HG02678 (cell line): ENCODE results near the gene VTI1A.

Experiments
- ATAC-seq: cut with Tn5 transposase; IDR thresholded peaks from one replicate; pipeline ENCODE4 v1.9.1; 2021; ENCODE audit warnings: mild to moderate bottlenecking, moderate library complexity; ENCODE audit not compliant: unreplicated experiment

VTI1A gene

GRCh38 chr10:112746329-112746728 lies 299.3 kb downstream of the VTI1A start:
- ATAC-seq: no peak

- ATAC-seq: no peak
These were observed 303.6 kb downstream of the VTI1A start for GRCh38 chr10:112750427-112751167.

DNA sequence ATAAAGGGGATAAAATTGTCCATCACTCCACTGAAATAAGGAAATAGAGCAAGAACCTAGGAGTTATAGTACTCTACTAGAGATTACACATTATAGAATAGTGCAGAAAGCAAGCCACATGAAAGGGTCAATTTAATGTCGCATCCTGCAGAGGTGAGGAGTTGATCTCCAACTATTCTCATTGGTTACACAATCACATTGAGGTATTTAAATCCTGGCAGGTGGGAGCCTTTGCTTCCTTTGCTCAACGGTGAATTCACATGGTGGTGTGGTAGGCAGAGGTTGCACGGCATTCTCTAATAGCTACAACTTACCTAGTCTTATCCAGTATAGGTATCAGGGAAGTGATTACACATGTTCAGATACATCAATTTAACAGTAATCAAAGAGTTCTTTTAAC lies 304.6 kb downstream of the VTI1A start:
- no peak for ATAC-seq

DNA sequence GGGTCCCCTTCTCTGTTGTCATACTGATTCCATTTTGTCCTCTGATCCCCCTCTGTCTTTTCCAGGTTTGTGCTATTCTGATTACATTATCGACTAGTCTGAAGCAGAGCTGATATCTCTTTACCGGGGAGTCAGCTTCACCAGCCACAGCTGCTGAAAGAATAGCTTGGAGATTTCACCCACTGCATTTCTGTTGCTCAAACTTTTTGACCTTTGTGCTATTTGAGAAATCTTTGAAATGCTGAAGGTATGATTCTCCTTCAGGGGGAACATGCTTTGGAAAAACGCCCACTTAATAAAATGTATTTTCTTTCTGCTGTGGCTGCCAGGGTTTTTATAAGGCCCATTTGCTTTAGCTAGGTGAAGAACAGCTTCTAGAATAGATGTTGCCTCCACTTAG lies 305.3 kb downstream of the VTI1A start:
- no peak for ATAC-seq

- ATAC-seq: no peak
These were observed 307.0 kb downstream of the VTI1A start for GRCh38 chr10:112753961-112754411.

- ATAC-seq: no peak
These were observed 308.6 kb downstream of the VTI1A start for GRCh38 chr10:112755446-112756234.

GRCh38 chr10:112756235-112756527 lies 309.2 kb downstream of the VTI1A start:
- ATAC-seq: no peak

GRCh38 chr10:112758961-112759360 lies 311.9 kb downstream of the VTI1A start:
- ATAC-seq: no peak

DNA sequence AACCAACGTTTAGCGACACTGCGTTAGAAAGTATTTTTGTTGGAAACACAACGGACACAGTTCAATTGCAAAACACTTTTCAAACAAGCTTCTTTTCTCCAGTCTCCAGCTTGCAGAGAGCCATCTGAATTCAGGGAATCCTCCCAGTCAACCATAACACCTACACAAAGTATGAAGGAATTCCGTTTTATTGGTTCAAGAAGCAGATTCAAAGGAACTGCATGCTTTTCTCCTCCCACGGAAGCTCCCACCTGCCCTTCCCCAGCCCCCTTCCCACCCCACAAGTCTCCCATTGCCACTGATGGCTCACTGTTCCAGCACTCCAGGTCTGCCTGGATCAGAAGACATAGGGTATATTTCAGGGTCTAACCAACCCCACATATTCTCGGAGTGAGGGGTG lies 312.5 kb downstream of the VTI1A start:
- ATAC-seq: no peak

GRCh38 chr10:112761256-112761655 lies 314.2 kb downstream of the VTI1A start:
- no peak for ATAC-seq

DNA sequence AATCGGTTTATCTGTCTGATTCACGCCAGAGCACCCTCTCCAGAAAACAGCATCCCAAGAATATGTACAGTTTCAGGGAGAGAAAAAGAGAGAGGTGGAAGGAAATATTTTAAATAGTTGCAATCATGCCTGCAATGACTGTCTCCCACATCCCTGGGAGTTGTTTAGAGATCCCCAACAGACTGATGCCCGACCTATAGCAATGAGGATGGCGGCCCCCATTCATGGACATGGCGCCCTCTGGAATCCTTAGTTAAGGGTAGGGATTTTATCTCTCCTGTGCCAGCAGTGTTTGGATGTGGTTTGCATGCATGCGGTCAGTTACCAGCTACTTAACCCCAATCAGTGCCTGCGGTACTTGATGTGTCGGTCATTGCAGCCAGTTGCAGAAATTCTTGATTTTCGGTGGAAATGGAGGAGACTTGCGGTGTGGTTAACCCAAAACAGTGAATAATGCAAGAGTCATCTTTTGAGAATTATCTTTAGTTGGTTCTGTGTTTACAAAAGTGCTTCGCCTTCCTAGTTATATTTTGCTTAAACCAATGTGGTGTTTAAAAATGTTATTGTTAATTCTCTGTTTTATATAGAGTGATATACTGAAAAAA lies 317.0 kb downstream of the VTI1A start:
- no peak for ATAC-seq

DNA sequence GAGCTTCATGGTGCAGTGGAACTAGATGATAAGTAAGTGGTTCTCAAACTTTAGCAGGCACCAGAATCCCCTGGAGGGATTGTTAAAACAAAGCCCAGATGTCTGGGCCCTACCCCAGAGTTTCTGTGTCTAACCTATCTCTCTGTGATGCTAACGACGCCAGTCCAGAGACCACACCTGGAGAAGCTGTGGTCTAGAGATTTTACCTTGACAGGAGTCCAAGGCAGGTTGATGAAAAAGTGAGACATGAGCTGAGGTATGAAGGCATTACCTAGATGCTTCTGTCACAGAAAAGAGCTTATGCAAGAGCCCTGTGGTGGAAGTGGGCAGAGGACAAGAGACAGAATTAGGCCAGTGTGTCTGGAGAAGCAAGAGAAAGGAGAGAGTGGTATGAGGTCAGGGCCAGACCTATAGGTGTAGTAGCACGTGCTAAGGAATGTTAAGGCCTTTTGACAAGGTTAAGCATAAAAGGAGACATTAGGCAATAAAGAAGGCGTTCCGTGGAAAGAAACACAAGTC lies 318.8 kb downstream of the VTI1A start:
- no peak for ATAC-seq

GRCh38 chr10:112766636-112767035 lies 319.6 kb downstream of the VTI1A start:
- ATAC-seq: no peak

DNA sequence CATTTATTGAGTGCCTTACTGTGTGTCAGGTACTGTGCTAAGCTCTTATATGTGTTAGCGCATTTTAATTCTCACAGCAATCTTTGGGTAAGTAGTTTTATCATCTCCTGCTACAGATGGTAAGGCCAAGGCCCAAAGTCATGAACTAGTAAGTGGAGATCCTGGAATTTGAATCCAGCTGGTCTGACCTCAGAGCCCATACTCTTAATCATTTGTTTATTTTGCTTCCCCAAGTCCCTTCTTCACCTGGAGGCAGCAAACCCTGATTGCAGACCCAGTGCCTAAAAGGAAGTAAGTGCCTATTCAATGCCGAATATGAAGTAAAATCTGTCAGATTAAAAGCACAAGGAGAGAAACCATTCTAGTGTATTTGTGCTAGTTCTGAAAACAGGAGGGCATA lies 320.1 kb downstream of the VTI1A start:
- no peak for ATAC-seq

DNA sequence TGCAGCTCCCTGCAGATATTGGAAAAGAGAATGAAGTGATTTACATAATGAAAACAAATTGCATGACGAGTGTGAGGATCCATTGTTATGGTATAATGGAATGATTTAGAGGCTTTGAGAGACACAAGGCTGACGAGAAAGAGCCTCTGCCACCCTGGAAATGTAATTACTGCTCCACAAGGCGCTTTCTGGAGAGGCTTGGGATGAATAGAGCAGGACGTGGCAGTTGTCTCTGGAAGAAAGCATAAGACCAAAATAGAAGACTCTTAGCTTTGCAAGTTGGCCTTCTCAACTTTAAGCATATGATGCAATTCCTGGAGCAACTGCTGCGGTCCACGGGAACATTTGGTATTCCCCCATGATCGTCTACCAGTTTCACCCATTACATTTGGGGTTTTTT lies 321.1 kb downstream of the VTI1A start:
- no peak for ATAC-seq

DNA sequence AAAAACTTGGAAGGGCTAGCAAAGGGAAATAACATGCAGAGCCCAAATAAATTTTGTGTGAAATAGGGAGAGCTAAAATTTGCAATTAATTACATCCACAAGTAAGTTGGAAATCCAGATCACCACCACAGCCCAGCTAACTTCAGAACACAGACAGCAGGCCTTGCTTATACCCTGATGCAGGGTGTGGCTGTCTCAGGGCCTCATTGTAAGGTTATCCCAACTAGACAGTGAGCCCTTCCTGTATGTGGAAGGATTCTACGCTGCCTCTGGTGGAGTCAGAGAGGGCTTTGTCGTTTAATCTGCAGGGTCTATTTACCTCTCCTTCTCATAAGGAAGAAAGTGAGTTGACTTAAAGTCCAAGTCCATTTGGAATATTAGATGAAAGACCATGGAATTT lies 322.1 kb downstream of the VTI1A start:
- no peak for ATAC-seq

GRCh38 chr10:112769611-112770370 lies 322.8 kb downstream of the VTI1A start:
- ATAC-seq: no peak

DNA sequence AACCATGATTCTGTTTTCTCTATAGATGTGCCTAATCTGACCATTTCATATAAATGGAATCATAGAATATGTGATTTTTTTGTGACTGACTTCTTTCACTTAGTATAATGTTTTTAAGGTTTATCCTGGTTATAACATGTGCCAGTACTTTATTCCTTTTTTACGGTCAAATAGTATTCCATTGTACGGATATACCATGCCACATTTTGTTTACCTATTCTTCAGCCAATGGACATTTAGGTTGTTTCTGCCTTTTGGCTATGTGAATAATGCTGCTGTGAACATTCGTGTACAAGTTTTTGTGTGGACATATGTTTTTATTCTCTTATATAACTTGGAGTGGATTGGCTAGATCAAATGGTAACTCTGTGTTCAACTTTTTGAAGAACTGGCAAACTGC lies 324.7 kb downstream of the VTI1A start:
- ATAC-seq: no peak

- ATAC-seq: no peak
These were observed 326.8 kb downstream of the VTI1A start for GRCh38 chr10:112773783-112774182.

GRCh38 chr10:112774210-112774609 lies 327.2 kb downstream of the VTI1A start:
- ATAC-seq: no peak

DNA sequence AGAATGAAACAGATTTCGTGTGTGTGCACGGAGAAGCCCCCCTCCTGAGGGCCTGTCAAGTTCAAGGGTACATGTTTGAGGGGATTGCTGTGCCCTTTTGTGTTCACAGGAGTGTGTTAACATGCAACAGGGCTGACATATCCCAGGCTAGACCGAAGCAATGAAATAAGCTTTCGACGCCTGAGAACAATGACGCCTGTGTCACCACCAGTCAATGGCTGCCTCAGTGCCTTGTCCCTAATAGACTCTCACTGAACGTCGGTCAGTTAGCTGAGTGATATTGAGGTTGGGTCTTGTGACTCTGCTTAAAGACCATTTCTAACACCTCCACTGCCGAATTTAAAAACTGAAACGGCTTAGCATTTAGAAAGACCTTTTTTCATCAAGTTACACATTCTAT lies 327.8 kb downstream of the VTI1A start:
- ATAC-seq: no peak
